ENCODE results near the gene CEACAM20.

- TF ChIP-seq POLR2A (IDR thresholded peaks at IDR 0.05) (no peak), CTCF (IDR thresholded peaks at IDR 0.05) (no peak)
Observed at GRCh38 chr19:44573627-44574026, 44.2 kb upstream of the CEACAM20 start.
